Fibroblast of lung (primary cell): ENCODE measurements around the gene TFF2.

Experiments used
- EZH2 ChIP-seq: IDR thresholded peaks from 2 replicates; pipeline ENCODE4 v1.5.1; 2012; ENCODE audit warnings: low read length, control low read depth, mild to moderate bottlenecking; ENCODE audit errors: missing control alignments
- TF ChIP-seq, protein P1 (sequence below), 2 donors: IDR thresholded peaks in 1 of 2; conservative IDR thresholded peaks in 1 of 2; 1 replicate in 1 of 2; 2 replicates in 1 of 2; pipeline ENCODE4 v1.5.1; 2011 to 2012; ENCODE audit warnings: low read length in 2 of 2, control low read depth in 1 of 2, inconsistent platforms in 1 of 2, low read depth in 1 of 2, mild to moderate bottlenecking in 1 of 2

DNA sequence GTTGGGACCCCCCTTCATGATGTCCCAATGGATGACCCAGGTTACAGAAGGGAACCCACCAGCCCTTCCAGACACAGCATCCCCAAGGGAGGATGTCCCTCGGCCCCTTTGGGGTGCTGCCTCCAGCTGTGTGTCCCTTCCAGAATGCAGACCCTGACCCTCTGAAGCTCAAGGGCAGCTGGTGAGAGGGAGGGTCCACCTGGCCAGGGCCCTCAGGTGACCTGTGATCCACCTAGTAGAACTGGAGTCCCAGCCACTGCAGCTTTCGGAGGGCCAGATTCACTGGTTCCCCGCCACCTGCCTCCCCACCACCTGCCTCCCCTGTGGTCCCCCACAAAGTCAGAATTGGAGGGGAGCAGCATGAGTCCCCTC is 25.2 kb upstream of the TFF2 start:
- TF ChIP-seq, protein P1, sequence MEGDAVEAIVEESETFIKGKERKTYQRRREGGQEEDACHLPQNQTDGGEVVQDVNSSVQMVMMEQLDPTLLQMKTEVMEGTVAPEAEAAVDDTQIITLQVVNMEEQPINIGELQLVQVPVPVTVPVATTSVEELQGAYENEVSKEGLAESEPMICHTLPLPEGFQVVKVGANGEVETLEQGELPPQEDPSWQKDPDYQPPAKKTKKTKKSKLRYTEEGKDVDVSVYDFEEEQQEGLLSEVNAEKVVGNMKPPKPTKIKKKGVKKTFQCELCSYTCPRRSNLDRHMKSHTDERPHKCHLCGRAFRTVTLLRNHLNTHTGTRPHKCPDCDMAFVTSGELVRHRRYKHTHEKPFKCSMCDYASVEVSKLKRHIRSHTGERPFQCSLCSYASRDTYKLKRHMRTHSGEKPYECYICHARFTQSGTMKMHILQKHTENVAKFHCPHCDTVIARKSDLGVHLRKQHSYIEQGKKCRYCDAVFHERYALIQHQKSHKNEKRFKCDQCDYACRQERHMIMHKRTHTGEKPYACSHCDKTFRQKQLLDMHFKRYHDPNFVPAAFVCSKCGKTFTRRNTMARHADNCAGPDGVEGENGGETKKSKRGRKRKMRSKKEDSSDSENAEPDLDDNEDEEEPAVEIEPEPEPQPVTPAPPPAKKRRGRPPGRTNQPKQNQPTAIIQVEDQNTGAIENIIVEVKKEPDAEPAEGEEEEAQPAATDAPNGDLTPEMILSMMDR (conservative IDR thresholded peaks at IDR 0.05 in 1 of 2, IDR thresholded peaks at IDR 0.05 in 1 of 2; ENCODE audit: low read depth in 1 of 2, low read length in 2 of 2), result no peak
- no peak for TF ChIP-seq EZH2
